ENCODE data around the gene SCYGR7. TPM values are rescaled to one million over a fixed set of nuclear protein-coding genes. Genes with fewer than 3 reads are reported as not detected.

The SCYGR7 gene
- total and polyA plus RNA-seq, 10 of the 15 experiments (the other 5 are each of a cell fraction or from before 2014, with no cell fraction given): not detected

GRCh38 chr2:227728035-227728434 is at the start of gene SCYGR7 (continued):
- TF ChIP-seq, protein P1, sequence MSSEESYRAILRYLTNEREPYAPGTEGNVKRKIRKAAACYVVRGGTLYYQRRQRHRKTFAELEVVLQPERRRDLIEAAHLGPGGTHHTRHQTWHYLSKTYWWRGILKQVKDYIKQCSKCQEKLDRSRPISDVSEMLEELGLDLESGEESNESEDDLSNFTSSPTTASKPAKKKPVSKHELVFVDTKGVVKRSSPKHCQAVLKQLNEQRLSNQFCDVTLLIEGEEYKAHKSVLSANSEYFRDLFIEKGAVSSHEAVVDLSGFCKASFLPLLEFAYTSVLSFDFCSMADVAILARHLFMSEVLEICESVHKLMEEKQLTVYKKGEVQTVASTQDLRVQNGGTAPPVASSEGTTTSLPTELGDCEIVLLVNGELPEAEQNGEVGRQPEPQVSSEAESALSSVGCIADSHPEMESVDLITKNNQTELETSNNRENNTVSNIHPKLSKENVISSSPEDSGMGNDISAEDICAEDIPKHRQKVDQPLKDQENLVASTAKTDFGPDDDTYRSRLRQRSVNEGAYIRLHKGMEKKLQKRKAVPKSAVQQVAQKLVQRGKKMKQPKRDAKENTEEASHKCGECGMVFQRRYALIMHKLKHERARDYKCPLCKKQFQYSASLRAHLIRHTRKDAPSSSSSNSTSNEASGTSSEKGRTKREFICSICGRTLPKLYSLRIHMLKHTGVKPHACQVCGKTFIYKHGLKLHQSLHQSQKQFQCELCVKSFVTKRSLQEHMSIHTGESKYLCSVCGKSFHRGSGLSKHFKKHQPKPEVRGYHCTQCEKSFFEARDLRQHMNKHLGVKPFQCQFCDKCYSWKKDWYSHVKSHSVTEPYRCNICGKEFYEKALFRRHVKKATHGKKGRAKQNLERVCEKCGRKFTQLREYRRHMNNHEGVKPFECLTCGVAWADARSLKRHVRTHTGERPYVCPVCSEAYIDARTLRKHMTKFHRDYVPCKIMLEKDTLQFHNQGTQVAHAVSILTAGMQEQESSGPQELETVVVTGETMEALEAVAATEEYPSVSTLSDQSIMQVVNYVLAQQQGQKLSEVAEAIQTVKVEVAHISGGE (CRISPR knock-in tag; IDR thresholded peaks at IDR 0.05): no peak
- no peak for TF ChIP-seq RAD21 (IDR thresholded peaks at IDR 0.05; ENCODE audit: insufficient read depth, low read depth, low read length)

GRCh38 chr2:227684258-227684657 is 43.9 kb upstream of the SCYGR7 start:
- CTCF ChIA-PET: interaction anchor here (1.6 kb wide), 1 partner anchor 14 kb away, joined by 4 read pairs; no protein-coding TSS in a partner anchor

More at GRCh38 chr2:227684258-227684657, 43.9 kb upstream of the SCYGR7 start:
- no TSS peak for BruUV-seq (replicated peaks)
- intact Hi-C loops (cut with micrococcal nuclease; ENCODE audit: unreplicated experiment) (no loop called here), in situ Hi-C loops (cut with MboI) (no loop called here)
- POLR2A ChIA-PET: no interaction called here
- no peak for TF ChIP-seq SUZ12 (IDR thresholded peaks at IDR 0.05; ENCODE audit: unreplicated experiment)
- TF ChIP-seq, protein P2, sequence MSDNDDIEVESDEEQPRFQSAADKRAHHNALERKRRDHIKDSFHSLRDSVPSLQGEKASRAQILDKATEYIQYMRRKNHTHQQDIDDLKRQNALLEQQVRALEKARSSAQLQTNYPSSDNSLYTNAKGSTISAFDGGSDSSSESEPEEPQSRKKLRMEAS (IDR thresholded peaks at IDR 0.05; ENCODE audit: low read depth, low read length): no peak
- TF ChIP-seq BACH1 (IDR thresholded peaks at IDR 0.05; ENCODE audit: borderline replicate concordance): no peak
- no peak for TF ChIP-seq NFYA (IDR thresholded peaks at IDR 0.05; ENCODE audit: borderline replicate concordance, low read depth, low read length)
- TF ChIP-seq MTA2 (IDR thresholded peaks at IDR 0.05; ENCODE audit: low read depth): no peak
- no peak for TF ChIP-seq ETV6 (conservative IDR thresholded peaks at IDR 0.05 in 1 of 2, IDR thresholded peaks at IDR 0.05 in 1 of 2; ENCODE audit: borderline replicate concordance in 1 of 2, low read depth in 1 of 2)
- no peak for TF ChIP-seq BMI1 (IDR thresholded peaks at IDR 0.05; ENCODE audit: borderline replicate concordance)
- TF ChIP-seq, protein P3, sequence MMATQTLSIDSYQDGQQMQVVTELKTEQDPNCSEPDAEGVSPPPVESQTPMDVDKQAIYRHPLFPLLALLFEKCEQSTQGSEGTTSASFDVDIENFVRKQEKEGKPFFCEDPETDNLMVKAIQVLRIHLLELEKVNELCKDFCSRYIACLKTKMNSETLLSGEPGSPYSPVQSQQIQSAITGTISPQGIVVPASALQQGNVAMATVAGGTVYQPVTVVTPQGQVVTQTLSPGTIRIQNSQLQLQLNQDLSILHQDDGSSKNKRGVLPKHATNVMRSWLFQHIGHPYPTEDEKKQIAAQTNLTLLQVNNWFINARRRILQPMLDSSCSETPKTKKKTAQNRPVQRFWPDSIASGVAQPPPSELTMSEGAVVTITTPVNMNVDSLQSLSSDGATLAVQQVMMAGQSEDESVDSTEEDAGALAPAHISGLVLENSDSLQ (IDR thresholded peaks at IDR 0.05): no peak
- TF ChIP-seq DPF2 (IDR thresholded peaks at IDR 0.05): no peak
- SMC1A ChIA-PET (ENCODE audit: uncharacterized antibody, unreplicated experiment): no interaction called here
- H3K27me3 ChIP-seq (replicated peaks in 1 of 2; ENCODE audit: control insufficient read depth in 2 of 2, insufficient read depth in 2 of 2, low read length in 1 of 2): no peaks in the 10 kb centered on the region; a peak in 3 of 4 replicates
- FAIRE-seq: no peak
- no peaks in the 10 kb centered on the region for H4K20me1 ChIP-seq (ENCODE audit: control insufficient read depth, insufficient read depth)
- H3K27ac ChIP-seq (ENCODE audit: control insufficient read depth, insufficient read depth): no peak overlapping the region
- no peaks in the 10 kb centered on the region for H3K4me1 ChIP-seq (ENCODE audit: control insufficient read depth, insufficient read depth, low read length)
- RAD21 ChIA-PET (ENCODE audit: unreplicated experiment): no interaction called here
- no peak for DNase-seq (ENCODE audit: low read depth, low spot score)
- no peak for ATAC-seq
- no peaks in the 10 kb centered on the region for H3K79me2 ChIP-seq (ENCODE audit: control insufficient read depth, insufficient read depth, low read length)
- no peaks in the 10 kb centered on the region for H3K36me3 ChIP-seq (ENCODE audit: control insufficient read depth in 2 of 2, insufficient read depth in 2 of 2, low read length in 1 of 2)
- H3K9me3 ChIP-seq (replicated peaks; ENCODE audit: control insufficient read depth, insufficient read depth, low read length): no peaks in the 10 kb centered on the region
- H3K9ac ChIP-seq (ENCODE audit: control insufficient read depth, insufficient read depth, low read length): no peak overlapping the region
- H2AFZ ChIP-seq (ENCODE audit: control insufficient read depth, low read depth, low read length): no peak overlapping the region
- H3K4me2 ChIP-seq (ENCODE audit: control insufficient read depth, insufficient read depth): no peak overlapping the region
- H3K4me3 ChIP-seq: no peak overlapping the region
- 22% methylated on average over 5 of the region's 5 CpGs for WGBS (ENCODE audit: insufficient coverage, insufficient replicate concordance, low lambda C conversion rate, missing lambda C conversion rate)

All from GM12878 (cell line).